KBM-7 (cell line): Measurements from ENCODE around the gene AOAH.

Experiments
- DNase-seq: peaks from one replicate; pipeline ENCODE4 v3.0.0-alpha.2; 2015
- in situ Hi-C: fragments of 300-500 bp; cut with MboI; formaldehyde crosslinking; loops from 2 replicates; pipeline ENCODE4 v1.14.3; 2020; ENCODE audit warnings: low sequenced_read_pairs, low pct_unique_long_range_greater_than_20kb, mixed read lengths

AOAH gene

DNA sequence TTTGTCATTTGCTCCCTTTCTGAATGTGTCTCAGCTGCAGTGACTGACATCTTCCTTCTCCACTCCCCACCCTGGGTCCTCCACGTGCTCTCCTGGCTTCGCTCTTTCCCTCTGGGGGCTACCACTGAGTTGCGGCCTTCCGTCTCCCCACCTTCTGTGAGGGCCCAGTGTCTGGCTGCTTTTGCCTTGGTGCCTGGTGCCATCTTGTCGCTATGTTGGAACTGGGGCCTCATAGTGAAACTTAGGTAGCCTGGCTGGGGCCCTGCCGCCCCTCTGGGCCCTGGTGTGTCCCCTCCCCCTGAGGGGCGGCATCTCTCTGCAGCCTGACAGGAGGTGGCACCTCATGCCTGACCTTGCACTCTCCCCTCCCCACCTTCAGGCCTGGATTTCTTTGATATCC, 190.6 kb downstream of the AOAH start:
- in situ Hi-C loops, result no loop called here
- DNase-seq, result no peak

GRCh38 chr7:36532981-36533499, 191.3 kb downstream of the AOAH start:
- DNase-seq, result no peak
- in situ Hi-C loops, result no loop called here

DNA sequence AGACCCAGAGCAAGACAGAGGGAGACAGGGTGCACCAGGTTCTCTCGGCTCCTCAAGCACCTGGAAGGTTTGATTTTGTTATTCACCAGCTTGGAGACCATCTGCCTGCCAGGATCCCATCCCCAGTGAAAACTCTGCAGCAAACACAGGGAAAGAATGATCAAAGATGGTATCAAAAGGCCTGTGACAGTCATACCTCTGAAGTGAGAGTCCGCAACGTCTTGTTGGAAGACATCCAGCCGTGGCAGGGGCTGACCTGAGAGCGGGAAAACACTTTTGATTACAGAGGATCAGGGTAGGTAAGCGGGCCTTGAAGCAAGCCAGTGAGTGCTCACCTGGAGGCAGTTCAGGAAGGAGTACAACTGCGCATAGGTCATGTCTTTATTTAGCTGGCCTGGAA, 192.3 kb downstream of the AOAH start:
- in situ Hi-C loops, result no loop called here
- DNase-seq, result no peak

GRCh38 chr7:36530456-36530855, 193.8 kb downstream of the AOAH start:
- DNase-seq, result no peak
- in situ Hi-C loops, result no loop called here

GRCh38 chr7:36527549-36527913, 196.8 kb downstream of the AOAH start:
- in situ Hi-C loops, result no loop called here
- no peak for DNase-seq

- in situ Hi-C loops, result no loop called here
- DNase-seq, result no peak
Observed at GRCh38 chr7:36526863-36527548, 197.3 kb downstream of the AOAH start.

DNA sequence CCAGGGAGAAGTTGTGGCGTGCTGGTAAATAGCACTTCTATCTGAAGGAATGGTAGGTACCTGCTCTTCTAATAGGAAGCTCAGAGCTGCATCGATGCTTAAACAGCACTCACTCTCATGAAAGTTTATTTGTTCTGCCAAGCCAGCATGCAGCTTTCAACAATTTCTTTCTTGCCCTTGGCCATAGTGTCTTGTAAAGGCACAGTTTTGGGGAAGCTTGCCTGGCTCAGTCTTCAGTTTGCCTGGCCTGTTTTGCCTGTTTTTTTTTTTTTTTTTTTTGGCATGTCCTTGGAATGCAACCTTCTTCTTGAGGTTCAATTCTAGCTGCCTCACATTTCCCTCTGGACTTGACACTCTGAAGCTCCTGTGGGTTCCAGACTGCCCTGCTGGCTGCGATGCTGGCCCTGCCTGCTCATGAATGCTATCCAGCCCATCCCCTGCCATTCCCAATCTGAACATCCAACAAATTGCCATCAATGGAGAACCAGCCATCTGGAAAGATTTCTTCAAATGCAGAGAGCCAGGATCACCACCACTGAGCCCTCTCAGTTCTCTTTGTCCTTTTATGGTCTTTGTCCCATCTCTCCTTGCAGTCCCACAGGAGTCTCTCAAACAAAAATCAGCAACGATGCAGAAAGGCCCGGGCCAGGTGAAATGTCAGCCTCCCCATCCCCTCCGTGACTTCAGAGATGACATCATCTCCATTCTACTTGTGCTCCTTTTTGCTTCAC, 200.8 kb downstream of the AOAH start:
- no peak for DNase-seq
- in situ Hi-C loops, result no loop called here

DNA sequence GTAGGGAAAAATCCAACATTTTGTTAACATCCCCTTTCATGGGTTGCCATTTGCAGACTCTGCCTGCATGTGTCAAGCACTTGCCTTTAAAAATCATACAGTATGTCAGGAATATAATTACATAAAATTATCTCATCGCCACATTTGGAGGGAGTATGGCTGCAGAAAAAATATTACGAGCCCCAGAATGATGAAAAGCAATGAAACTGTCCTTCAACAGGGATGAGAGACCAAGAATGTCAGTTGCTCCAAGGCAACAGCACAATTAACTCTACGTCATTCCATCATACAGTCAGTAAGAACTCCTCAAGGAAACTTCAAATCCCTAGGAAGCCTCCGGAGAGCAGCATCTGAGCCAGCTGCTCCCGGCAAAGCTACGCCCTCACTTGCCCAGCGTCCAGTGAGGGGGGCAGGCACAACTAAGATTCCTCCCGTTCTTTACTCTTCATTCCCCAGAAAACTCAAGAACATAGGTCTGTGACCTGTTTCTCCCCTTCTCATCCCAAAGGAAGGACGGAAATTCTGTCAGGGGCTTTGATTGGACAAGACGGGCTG, 201.8 kb downstream of the AOAH start:
- in situ Hi-C loops, result no loop called here
- no peak for DNase-seq

DNA sequence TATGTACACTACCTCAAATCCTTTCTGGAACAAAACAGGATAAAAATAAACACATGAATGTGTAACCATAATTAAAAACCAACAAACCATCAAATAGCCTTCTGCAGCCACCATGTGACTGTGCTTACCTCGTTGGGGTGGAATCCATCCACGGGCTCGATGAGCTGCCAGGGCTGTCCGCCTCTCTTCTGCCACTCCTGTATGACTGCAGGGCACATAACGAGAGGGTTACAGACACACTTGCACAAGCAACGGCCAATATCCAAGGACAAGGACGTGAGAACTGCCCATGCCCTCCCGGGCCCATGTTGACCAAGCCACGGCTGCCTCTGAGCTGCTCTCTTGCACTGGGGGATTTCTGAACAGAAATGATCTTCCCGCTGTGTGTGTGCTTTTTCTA, 202.4 kb downstream of the AOAH start:
- in situ Hi-C loops, result no loop called here
- no peak for DNase-seq

- in situ Hi-C loops, result no loop called here
- DNase-seq, result no peak
Observed at GRCh38 chr7:36521133-36521532, 203.2 kb downstream of the AOAH start.

GRCh38 chr7:36515847-36516246, 208.4 kb downstream of the AOAH start:
- in situ Hi-C loops, result no loop called here
- no peak for DNase-seq

DNA sequence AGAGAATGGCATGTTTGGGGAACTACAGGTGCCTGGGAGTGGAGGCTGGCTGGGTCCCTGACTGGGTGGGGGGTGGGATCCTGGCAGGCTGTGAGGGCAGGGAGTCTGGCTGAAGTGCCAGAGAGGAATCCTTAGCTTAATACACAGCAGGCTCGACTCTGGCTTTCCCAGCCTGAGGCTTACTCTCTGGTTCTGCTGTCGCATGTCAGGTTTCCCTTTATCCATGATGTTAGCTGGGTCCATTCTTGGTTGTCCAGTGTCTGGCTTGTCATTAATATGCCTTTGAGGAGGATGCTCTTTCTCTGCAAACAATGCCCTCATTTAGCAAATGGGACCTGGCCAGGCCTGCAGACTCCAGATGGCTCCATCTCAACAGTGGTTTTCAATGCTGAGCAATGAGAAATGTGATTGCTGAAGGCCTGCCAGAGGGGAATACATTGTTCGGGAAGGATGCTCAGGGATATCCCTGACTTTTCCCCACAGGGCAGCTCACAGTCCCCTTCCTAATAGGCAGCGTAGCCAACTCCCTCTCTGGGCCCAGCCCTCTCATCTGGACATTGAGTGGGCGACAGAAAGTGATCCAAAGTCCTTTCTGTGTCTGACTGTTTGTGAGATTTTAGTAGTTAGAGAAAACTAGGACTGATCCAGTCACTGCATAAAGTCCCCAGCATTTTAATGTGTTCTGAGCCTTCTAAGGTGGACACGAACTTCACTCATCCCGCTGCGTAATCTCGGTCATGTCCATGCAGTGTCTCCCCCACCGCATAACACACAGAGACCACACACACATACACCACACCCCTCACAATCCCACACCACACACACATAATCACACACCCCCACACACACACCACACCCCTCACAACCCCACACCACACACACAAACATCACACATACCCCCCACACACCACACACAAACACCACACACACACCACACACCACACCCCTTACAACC, 209.7 kb downstream of the AOAH start:
- in situ Hi-C loops, result no loop called here
- DNase-seq, result no peak

GRCh38 chr7:36513393-36513792, 210.9 kb downstream of the AOAH start:
- DNase-seq, result no peak
- in situ Hi-C loops, result no loop called here

DNA sequence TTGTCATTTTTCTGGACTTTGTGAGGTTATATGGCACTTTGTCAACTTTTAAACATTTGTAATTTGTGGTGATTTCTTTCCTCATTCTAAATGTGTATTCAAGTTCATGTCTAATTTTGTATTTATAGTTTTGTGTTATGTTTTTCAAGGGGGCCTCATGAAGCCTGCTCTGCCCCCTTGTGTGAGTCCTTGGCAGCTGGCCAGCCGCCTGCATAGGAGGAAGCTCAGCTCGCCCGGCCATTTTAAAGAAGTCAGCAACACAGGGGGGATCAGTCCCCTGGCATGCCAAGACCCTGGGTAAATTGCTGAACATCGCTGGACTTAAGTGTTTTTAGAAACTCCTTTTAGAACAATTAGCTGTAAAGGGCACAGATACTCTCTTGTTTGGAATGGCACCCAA, 211.7 kb downstream of the AOAH start:
- in situ Hi-C loops, result no loop called here
- no peak for DNase-seq

DNA sequence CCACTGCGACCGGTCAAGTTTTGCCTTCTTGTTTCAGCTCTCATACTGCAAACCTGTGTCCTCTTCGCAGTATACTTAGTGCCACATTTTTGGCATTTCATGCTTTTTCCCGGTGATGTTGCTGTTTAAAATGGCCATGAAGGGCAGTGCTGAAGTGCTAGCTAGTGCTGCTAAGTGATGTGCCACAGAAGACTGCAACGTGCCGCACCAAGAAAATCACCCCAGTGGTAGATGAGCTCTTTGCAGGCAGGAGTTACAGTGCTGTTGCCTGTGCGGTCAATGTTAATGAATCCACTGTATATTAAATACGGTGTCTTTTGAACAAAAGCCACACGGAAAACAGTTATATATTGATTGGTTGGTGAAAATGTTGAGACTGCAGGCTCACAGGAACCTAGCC, 214.3 kb downstream of the AOAH start:
- DNase-seq, result no peak
- in situ Hi-C loops, result no loop called here

DNA sequence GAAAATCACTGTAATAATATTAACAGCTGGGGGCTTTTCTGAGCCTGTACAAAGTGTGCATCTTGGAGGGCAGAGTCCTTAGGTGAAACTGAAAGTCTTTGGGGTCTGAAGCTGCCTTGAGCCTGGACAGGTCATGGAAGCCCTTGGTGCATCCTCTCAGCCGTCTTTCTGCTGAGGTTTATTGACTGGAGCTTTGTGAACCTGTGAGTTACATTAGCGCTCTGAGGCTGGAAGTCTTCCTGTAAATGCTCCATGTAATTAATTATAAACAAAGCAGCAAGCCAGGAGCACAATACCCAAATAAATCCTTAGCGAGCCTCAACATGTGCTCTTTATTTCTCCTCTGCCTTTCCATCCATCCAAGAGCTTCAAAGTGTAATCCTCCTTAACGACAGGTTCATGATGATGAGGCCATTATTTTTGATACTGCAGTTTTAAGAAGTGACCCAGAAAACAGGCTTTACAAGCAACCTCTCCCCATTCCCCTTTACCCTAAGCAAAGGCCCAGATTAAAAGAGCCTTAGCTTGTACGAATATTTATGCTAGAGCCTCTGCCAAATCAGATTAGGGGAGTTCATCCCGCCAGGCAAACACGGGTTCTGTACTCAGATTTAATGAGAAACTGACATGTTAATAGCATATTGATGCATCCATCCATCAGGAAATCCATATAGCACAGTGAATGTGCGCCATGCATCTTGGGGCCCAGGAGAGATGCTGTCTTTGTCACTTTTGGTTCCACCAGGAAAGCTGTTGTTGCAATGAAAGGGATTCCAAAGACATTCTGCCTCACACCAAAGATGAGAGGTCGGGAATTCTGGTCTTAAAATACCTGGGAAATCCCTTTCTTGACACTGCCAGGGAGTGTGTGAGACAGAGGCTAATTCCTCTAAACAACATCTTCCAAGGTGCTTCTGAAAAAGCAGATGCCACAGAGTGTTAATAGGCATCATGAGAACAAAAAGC, 216.5 kb downstream of the AOAH start:
- in situ Hi-C loops, result no loop called here

GRCh38 chr7:36506820-36507219, 217.5 kb downstream of the AOAH start:
- in situ Hi-C loops, result no loop called here

More for the DNA sequence above, 216.5 kb downstream of the AOAH start:
- no peak for DNase-seq

GRCh38 chr7:36506130-36506798, 218.0 kb downstream of the AOAH start:
- in situ Hi-C loops, result no loop called here
- no peak for DNase-seq

More at GRCh38 chr7:36506820-36507219, 217.5 kb downstream of the AOAH start:
- no peak for DNase-seq
